ENCODE measurements around the gene TMEM132D.

Gene TMEM132D

DNA sequence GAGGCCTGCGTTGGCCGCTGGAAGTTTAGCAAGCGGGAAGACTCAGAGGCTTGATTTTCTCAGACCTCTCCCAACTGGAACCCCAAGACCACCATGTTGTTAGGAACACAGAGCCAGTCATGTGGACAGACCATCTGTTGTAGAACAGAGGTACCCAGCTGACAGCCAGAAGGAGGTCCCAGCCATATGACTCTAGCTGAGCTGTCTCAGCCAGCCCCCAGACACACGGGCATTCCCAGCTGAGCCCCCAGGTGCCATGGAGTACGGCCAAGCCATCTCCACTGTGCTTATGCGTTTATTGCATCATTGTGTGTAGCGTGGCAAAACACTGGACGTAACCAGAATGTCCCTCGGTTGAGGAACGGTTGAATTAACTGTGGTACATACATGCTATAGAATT, 421.9 kb downstream of the TMEM132D start:
- H3K36me3 ChIP-seq (ENCODE audit: insufficient read depth, low read depth, low read length) = no peaks in the 10 kb centered on the region
- H3K27me3 ChIP-seq (ENCODE audit: insufficient read depth, low read length) = no peaks in the 10 kb centered on the region
- H3K9me3 ChIP-seq (ENCODE audit: insufficient read depth, low read depth, low read length) = no peaks in the 10 kb centered on the region; the same call in 1 of the 2 replicates
- no peak overlapping the region for H3K4me3 ChIP-seq (ENCODE audit: low read length)
- no peak overlapping the region for H3K27ac ChIP-seq (ENCODE audit: low read length)
- H3K9ac ChIP-seq (ENCODE audit: low read depth, low read length) = no peak overlapping the region
- no peaks in the 10 kb centered on the region for H3K4me1 ChIP-seq (ENCODE audit: insufficient read depth, low read length)

GRCh38 chr12:129470196-129470595, 433.6 kb downstream of the TMEM132D start:
- Histone ChIP-seq H3K9ac (ENCODE audit: low read depth, low read length) (no peak overlapping the region), H3K27ac (ENCODE audit: low read length) (no peak overlapping the region), H3K9me3 (ENCODE audit: insufficient read depth, low read depth, low read length) (no peaks in the 10 kb centered on the region), H3K4me3 (ENCODE audit: low read length) (no peak overlapping the region), H3K27me3 (ENCODE audit: insufficient read depth, low read length) (no peaks in the 10 kb centered on the region), H3K36me3 (ENCODE audit: insufficient read depth, low read depth, low read length) (no peaks in the 10 kb centered on the region), H3K4me1 (ENCODE audit: insufficient read depth, low read length) (no peaks in the 10 kb centered on the region)

GRCh38 chr12:129467726-129468125, 436.1 kb downstream of the TMEM132D start:
- no peaks in the 10 kb centered on the region for H3K36me3 ChIP-seq (ENCODE audit: insufficient read depth, low read depth, low read length)
- no peaks in the 10 kb centered on the region for H3K4me1 ChIP-seq (ENCODE audit: insufficient read depth, low read length)
- H3K9me3 ChIP-seq (ENCODE audit: insufficient read depth, low read depth, low read length) = no peaks in the 10 kb centered on the region
- no peaks in the 10 kb centered on the region for H3K27me3 ChIP-seq (ENCODE audit: insufficient read depth, low read length)
- no peak overlapping the region for H3K27ac ChIP-seq (ENCODE audit: low read length)
- no peak overlapping the region for H3K9ac ChIP-seq (ENCODE audit: low read depth, low read length)
- no peak overlapping the region for H3K4me3 ChIP-seq (ENCODE audit: low read length)

DNA sequence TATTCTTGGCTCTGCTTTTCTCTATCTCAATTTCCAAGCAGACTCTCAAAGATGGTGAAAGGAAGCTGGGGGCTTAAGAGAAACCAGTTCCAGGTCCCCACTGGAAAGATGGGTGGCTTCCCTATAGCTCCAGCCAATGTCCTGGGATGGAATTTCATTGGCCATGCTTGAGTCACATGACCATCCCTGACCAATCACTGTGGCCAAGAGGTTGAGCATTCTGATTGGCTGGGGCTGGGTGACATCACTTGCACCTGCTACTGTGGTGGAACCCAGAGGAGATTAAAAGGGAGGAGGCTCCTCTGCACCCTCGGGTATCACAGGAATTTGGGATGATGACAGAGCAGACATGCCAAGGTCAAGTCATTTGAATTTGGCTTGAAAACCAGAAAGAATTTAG, 436.5 kb downstream of the TMEM132D start:
- H3K4me3 ChIP-seq (ENCODE audit: low read length) = no peak overlapping the region
- no peaks in the 10 kb centered on the region for H3K4me1 ChIP-seq (ENCODE audit: insufficient read depth, low read length)
- no peaks in the 10 kb centered on the region for H3K27me3 ChIP-seq (ENCODE audit: insufficient read depth, low read length)
- H3K36me3 ChIP-seq (ENCODE audit: insufficient read depth, low read depth, low read length) = no peaks in the 10 kb centered on the region
- H3K9me3 ChIP-seq (ENCODE audit: insufficient read depth, low read depth, low read length) = no peaks in the 10 kb centered on the region
- H3K9ac ChIP-seq (ENCODE audit: low read depth, low read length) = no peak overlapping the region
- no peak overlapping the region for H3K27ac ChIP-seq (ENCODE audit: low read length)

GRCh38 chr12:129466499-129466898, 437.3 kb downstream of the TMEM132D start:
- Histone ChIP-seq H3K4me1 (ENCODE audit: insufficient read depth, low read length) (no peaks in the 10 kb centered on the region), H3K27me3 (ENCODE audit: insufficient read depth, low read length) (no peaks in the 10 kb centered on the region), H3K27ac (ENCODE audit: low read length) (no peak overlapping the region), H3K36me3 (ENCODE audit: insufficient read depth, low read depth, low read length) (no peaks in the 10 kb centered on the region), H3K9ac (ENCODE audit: low read depth, low read length) (no peak overlapping the region), H3K4me3 (ENCODE audit: low read length) (no peak overlapping the region), H3K9me3 (ENCODE audit: insufficient read depth, low read depth, low read length) (no peaks in the 10 kb centered on the region)

- Histone ChIP-seq H3K27me3 (ENCODE audit: insufficient read depth, low read length) (no peaks in the 10 kb centered on the region), H3K4me1 (ENCODE audit: insufficient read depth, low read length) (no peaks in the 10 kb centered on the region), H3K36me3 (ENCODE audit: insufficient read depth, low read depth, low read length) (no peaks in the 10 kb centered on the region), H3K9me3 (ENCODE audit: insufficient read depth, low read depth, low read length) (no peaks in the 10 kb centered on the region; the same call in 1 of the 2 replicates), H3K9ac (ENCODE audit: low read depth, low read length) (no peak overlapping the region), H3K4me3 (ENCODE audit: low read length) (no peak overlapping the region), H3K27ac (ENCODE audit: low read length) (no peak overlapping the region)
Observed at GRCh38 chr12:129459886-129460285, 443.9 kb downstream of the TMEM132D start.

- no peak overlapping the region for H3K9ac ChIP-seq (ENCODE audit: low read depth, low read length)
- no peaks in the 10 kb centered on the region for H3K36me3 ChIP-seq (ENCODE audit: insufficient read depth, low read depth, low read length)
- no peaks in the 10 kb centered on the region; the same call in 1 of the 2 replicates for H3K9me3 ChIP-seq (ENCODE audit: insufficient read depth, low read depth, low read length)
- H3K27ac ChIP-seq (ENCODE audit: low read length) = no peak overlapping the region
- H3K27me3 ChIP-seq (ENCODE audit: insufficient read depth, low read length) = no peaks in the 10 kb centered on the region
- no peaks in the 10 kb centered on the region for H3K4me1 ChIP-seq (ENCODE audit: insufficient read depth, low read length)
- no peak overlapping the region for H3K4me3 ChIP-seq (ENCODE audit: low read length)
Observed at GRCh38 chr12:129446696-129447095, 457.1 kb downstream of the TMEM132D start.

GRCh38 chr12:129440278-129440677, 463.5 kb downstream of the TMEM132D start:
- no peak overlapping the region for H3K27ac ChIP-seq (ENCODE audit: low read length)
- no peaks in the 10 kb centered on the region for H3K4me1 ChIP-seq (ENCODE audit: insufficient read depth, low read length)
- no peaks in the 10 kb centered on the region for H3K9me3 ChIP-seq (ENCODE audit: insufficient read depth, low read depth, low read length)
- no peaks in the 10 kb centered on the region for H3K36me3 ChIP-seq (ENCODE audit: insufficient read depth, low read depth, low read length)
- H3K4me3 ChIP-seq (ENCODE audit: low read length) = no peak overlapping the region
- H3K27me3 ChIP-seq (ENCODE audit: insufficient read depth, low read length) = no peaks in the 10 kb centered on the region
- H3K9ac ChIP-seq (ENCODE audit: low read depth, low read length) = no peak overlapping the region

GRCh38 chr12:129434790-129435189, 469.0 kb downstream of the TMEM132D start:
- Histone ChIP-seq H3K9me3 (ENCODE audit: insufficient read depth, low read depth, low read length) (0 out of 2 replicates have a peak, but pooled peaks cover 3% of the 10 kb centered on the region), H3K36me3 (ENCODE audit: insufficient read depth, low read depth, low read length) (no peaks in the 10 kb centered on the region), H3K4me3 (ENCODE audit: low read length) (no peak overlapping the region), H3K27me3 (ENCODE audit: insufficient read depth, low read length) (no peaks in the 10 kb centered on the region), H3K9ac (ENCODE audit: low read depth, low read length) (no peak overlapping the region), H3K27ac (ENCODE audit: low read length) (no peak overlapping the region), H3K4me1 (ENCODE audit: insufficient read depth, low read length) (no peaks in the 10 kb centered on the region)

GRCh38 chr12:129428240-129428936, 475.4 kb downstream of the TMEM132D start:
- H3K9ac ChIP-seq (ENCODE audit: low read depth, low read length) = no peak overlapping the region
- H3K27ac ChIP-seq (ENCODE audit: low read length) = no peak overlapping the region
- no peaks in the 10 kb centered on the region for H3K9me3 ChIP-seq (ENCODE audit: insufficient read depth, low read depth, low read length)
- H3K4me3 ChIP-seq (ENCODE audit: low read length) = no peak overlapping the region
- H3K4me1 ChIP-seq (ENCODE audit: insufficient read depth, low read length) = no peaks in the 10 kb centered on the region; the same call in 1 of the 2 replicates
- no peaks in the 10 kb centered on the region for H3K36me3 ChIP-seq (ENCODE audit: insufficient read depth, low read depth, low read length)
- H3K27me3 ChIP-seq (ENCODE audit: insufficient read depth, low read length) = no peaks in the 10 kb centered on the region

DNA sequence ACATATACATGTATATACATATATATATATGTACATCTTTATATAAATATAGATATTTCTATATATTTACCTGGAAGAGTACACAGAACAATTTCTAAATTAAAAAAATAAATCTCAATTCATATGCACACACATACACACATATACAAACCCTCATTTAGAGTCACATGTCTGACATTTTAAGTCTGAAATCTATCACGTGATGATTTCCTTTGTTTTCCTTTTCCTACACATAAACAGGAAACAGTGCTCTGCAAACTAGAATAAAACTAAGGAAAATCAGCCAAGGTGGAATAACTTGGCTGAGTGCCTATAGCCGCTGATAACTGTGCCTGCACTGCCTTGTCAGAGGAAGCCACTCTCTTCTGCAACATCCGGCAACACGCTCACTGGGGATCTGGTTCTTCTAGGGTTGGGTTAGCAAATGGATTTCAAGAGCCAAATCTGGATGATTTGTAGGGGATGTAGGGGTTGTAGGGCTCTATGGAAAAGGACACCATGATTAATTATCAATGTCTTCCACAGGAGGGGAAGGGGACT, 480.7 kb downstream of the TMEM132D start:
- Histone ChIP-seq H3K9ac (ENCODE audit: low read depth, low read length) (no peak overlapping the region), H3K4me1 (ENCODE audit: insufficient read depth, low read length) (no peaks in the 10 kb centered on the region; the same call in 1 of the 2 replicates), H3K9me3 (ENCODE audit: insufficient read depth, low read depth, low read length) (no peaks in the 10 kb centered on the region), H3K36me3 (ENCODE audit: insufficient read depth, low read depth, low read length) (no peaks in the 10 kb centered on the region), H3K27ac (ENCODE audit: low read length) (no peak overlapping the region), H3K4me3 (ENCODE audit: low read length) (no peak overlapping the region), H3K27me3 (ENCODE audit: insufficient read depth, low read length) (no peaks in the 10 kb centered on the region)

DNA sequence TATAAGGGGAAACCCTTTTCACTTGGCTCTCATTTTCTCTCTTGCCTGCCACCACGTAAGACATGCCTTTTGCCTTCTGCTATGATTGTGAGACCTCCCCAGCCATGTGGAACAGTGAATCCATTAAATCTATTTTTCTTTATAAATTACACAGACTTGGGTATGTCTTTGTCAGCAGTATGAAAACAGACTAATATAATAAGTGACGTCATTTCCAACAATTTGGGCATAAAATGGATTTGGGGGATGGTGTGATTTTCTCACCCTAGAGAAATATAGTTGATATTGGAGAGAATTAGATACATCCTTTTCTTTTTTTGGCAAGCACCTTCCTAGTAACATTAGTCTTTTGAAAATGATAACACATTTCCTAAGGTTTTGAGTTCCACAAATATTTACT, 490.5 kb downstream of the TMEM132D start:
- no peaks in the 10 kb centered on the region for H3K27me3 ChIP-seq (ENCODE audit: insufficient read depth, low read length)
- H3K9me3 ChIP-seq (ENCODE audit: insufficient read depth, low read depth, low read length) = no peaks in the 10 kb centered on the region
- no peaks in the 10 kb centered on the region for H3K4me1 ChIP-seq (ENCODE audit: insufficient read depth, low read length)
- no peaks in the 10 kb centered on the region for H3K36me3 ChIP-seq (ENCODE audit: insufficient read depth, low read depth, low read length)
- H3K27ac ChIP-seq (ENCODE audit: low read length) = no peak overlapping the region
- no peak overlapping the region for H3K4me3 ChIP-seq (ENCODE audit: low read length)
- H3K9ac ChIP-seq (ENCODE audit: low read depth, low read length) = no peak overlapping the region
